Measurements from ENCODE around the gene LIAS. TPM values are rescaled to one million over a fixed set of nuclear protein-coding genes. Genes with fewer than 3 reads are reported as not detected.
A peak's percentile ranks its signal among the peaks of the same experiment; 100 is the strongest.

LIAS gene
- polyA plus RNA-seq (20.8 and 24.6 TPM in 2 replicates), polyA minus RNA-seq (11.9 and 16.4 TPM in 2 replicates)

- H3K79me2 ChIP-seq (replicated peaks; ENCODE audit: insufficient read depth, low read length), result peaks cover 22% of the 10 kb centered on the region
These were observed at the start of gene LIAS, which contains the start of gene RPL9 for GRCh38 chr4:39458505-39459300. Gene LIAS, plus strand, starts transcription at chr4:39459056. Its CDS starts 62 bp downstream, at chr4:39459118. Gene RPL9, minus strand, starts transcription at chr4:39458922. Its CDS starts 483 bp downstream, at chr4:39458439.

GRCh38 chr4:39410415-39410814 lies 48.4 kb upstream of the LIAS start:
- Histone ChIP-seq H3K27ac (ENCODE audit: low read length) (no peak overlapping the region), H3K27me3 (ENCODE audit: insufficient read depth, low read depth, low read length) (no peaks in the 10 kb centered on the region), H3K4me2 (ENCODE audit: low read length) (no peak overlapping the region), H4K20me1 (ENCODE audit: insufficient read depth) (no peaks in the 10 kb centered on the region), H3K79me2 (replicated peaks; ENCODE audit: insufficient read depth, low read length) (no peaks in the 10 kb centered on the region), H3K36me3 (ENCODE audit: insufficient read depth, low read length) (no peaks in the 10 kb centered on the region), H3K9me2 (ENCODE audit: insufficient read depth, low read length) (no peaks in the 10 kb centered on the region), H3F3A (ENCODE audit: insufficient read depth, low read length, poor library complexity, severe bottlenecking) (no peaks in the 10 kb centered on the region), H3K9me3 (ENCODE audit: low read length) (no peaks in the 10 kb centered on the region), H3K9ac (ENCODE audit: low read length) (no peak overlapping the region), H3K4me3 (ENCODE audit: low read length) (no peak overlapping the region), H2AFZ (ENCODE audit: low read depth, low read length) (no peak overlapping the region)
- no peak for TF ChIP-seq EZH2 (IDR thresholded peaks at IDR 0.05; ENCODE audit: borderline replicate concordance, insufficient read depth, low read length, poor library complexity, severe bottlenecking)
- no peak for TF ChIP-seq MXI1 (conservative IDR thresholded peaks at IDR 0.05; ENCODE audit: poor library complexity, severe bottlenecking)
- TF ChIP-seq SMC3 (conservative IDR thresholded peaks at IDR 0.05; ENCODE audit: poor library complexity), result no peak
- TF ChIP-seq TAF1 (IDR thresholded peaks at IDR 0.05; ENCODE audit: low read depth), result no peak
- TF ChIP-seq EP300 (conservative IDR thresholded peaks at IDR 0.05; ENCODE audit: poor library complexity, severe bottlenecking), result no peak
- TF ChIP-seq, protein P1, sequence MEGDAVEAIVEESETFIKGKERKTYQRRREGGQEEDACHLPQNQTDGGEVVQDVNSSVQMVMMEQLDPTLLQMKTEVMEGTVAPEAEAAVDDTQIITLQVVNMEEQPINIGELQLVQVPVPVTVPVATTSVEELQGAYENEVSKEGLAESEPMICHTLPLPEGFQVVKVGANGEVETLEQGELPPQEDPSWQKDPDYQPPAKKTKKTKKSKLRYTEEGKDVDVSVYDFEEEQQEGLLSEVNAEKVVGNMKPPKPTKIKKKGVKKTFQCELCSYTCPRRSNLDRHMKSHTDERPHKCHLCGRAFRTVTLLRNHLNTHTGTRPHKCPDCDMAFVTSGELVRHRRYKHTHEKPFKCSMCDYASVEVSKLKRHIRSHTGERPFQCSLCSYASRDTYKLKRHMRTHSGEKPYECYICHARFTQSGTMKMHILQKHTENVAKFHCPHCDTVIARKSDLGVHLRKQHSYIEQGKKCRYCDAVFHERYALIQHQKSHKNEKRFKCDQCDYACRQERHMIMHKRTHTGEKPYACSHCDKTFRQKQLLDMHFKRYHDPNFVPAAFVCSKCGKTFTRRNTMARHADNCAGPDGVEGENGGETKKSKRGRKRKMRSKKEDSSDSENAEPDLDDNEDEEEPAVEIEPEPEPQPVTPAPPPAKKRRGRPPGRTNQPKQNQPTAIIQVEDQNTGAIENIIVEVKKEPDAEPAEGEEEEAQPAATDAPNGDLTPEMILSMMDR (IDR thresholded peaks at IDR 0.05; ENCODE audit: poor library complexity, severe bottlenecking), result no peak
- TF ChIP-seq, protein P2, sequence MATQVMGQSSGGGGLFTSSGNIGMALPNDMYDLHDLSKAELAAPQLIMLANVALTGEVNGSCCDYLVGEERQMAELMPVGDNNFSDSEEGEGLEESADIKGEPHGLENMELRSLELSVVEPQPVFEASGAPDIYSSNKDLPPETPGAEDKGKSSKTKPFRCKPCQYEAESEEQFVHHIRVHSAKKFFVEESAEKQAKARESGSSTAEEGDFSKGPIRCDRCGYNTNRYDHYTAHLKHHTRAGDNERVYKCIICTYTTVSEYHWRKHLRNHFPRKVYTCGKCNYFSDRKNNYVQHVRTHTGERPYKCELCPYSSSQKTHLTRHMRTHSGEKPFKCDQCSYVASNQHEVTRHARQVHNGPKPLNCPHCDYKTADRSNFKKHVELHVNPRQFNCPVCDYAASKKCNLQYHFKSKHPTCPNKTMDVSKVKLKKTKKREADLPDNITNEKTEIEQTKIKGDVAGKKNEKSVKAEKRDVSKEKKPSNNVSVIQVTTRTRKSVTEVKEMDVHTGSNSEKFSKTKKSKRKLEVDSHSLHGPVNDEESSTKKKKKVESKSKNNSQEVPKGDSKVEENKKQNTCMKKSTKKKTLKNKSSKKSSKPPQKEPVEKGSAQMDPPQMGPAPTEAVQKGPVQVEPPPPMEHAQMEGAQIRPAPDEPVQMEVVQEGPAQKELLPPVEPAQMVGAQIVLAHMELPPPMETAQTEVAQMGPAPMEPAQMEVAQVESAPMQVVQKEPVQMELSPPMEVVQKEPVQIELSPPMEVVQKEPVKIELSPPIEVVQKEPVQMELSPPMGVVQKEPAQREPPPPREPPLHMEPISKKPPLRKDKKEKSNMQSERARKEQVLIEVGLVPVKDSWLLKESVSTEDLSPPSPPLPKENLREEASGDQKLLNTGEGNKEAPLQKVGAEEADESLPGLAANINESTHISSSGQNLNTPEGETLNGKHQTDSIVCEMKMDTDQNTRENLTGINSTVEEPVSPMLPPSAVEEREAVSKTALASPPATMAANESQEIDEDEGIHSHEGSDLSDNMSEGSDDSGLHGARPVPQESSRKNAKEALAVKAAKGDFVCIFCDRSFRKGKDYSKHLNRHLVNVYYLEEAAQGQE (IDR thresholded peaks at IDR 0.05; ENCODE audit: borderline replicate concordance), result no peak

More at GRCh38 chr4:39458505-39459300, at the start of gene LIAS, which contains the start of gene RPL9:
- Histone ChIP-seq H3K27me3 (ENCODE audit: insufficient read depth, low read depth, low read length) (no peaks in the 10 kb centered on the region), H3K9me2 (ENCODE audit: insufficient read depth, low read length) (no peaks in the 10 kb centered on the region), H3F3A (ENCODE audit: insufficient read depth, low read length, poor library complexity, severe bottlenecking) (peaks cover 5% of the 10 kb centered on the region), H2AFZ (ENCODE audit: low read depth, low read length) (peak within 1 kb of the TSS; percentile 100), H3K9ac (ENCODE audit: low read length) (peak within 1 kb of the TSS; percentile 97), H3K4me3 (ENCODE audit: low read length) (peak within 1 kb of the TSS; percentile 94), H4K20me1 (ENCODE audit: insufficient read depth) (peaks cover 3% of the 10 kb centered on the region), H3K9me3 (ENCODE audit: low read length) (no peaks in the 10 kb centered on the region), H3K4me2 (ENCODE audit: low read length) (peak within 1 kb of the TSS; percentile 86), H3K27ac (ENCODE audit: low read length) (peak within 1 kb of the TSS; percentile 95), H3K36me3 (ENCODE audit: insufficient read depth, low read length) (peaks cover 10% of the 10 kb centered on the region)
- TF ChIP-seq, protein P2 (IDR thresholded peaks at IDR 0.05; ENCODE audit: borderline replicate concordance), result peak; percentile 98
- TF ChIP-seq EZH2 (IDR thresholded peaks at IDR 0.05; ENCODE audit: borderline replicate concordance, insufficient read depth, low read length, poor library complexity, severe bottlenecking) (no peak), RAD21 (conservative IDR thresholded peaks at IDR 0.05) (no peak), EP300 (conservative IDR thresholded peaks at IDR 0.05; ENCODE audit: poor library complexity, severe bottlenecking) (peak; percentile 82), SMC3 (conservative IDR thresholded peaks at IDR 0.05; ENCODE audit: poor library complexity) (peak; percentile 51), POLR2AphosphoS5 (IDR thresholded peaks at IDR 0.05) (peak; percentile 99), TAF1 (IDR thresholded peaks at IDR 0.05; ENCODE audit: low read depth) (peak; percentile 97), MXI1 (conservative IDR thresholded peaks at IDR 0.05; ENCODE audit: poor library complexity, severe bottlenecking) (peak; percentile 88)
- TF ChIP-seq, protein P1 (IDR thresholded peaks at IDR 0.05; ENCODE audit: poor library complexity, severe bottlenecking), result peak; percentile 11
